Liver (tissue), 3 donors: Measurements from ENCODE around the gene CCDC138.

Experiments used
- CTCF ChIP-seq: fragments of 150-350 bp; IDR thresholded peaks from 2 replicates; pipeline ENCODE4 v1.5.1; 2017; ENCODE audit warnings: improper control_type of control experiment, low read depth, low read length; ENCODE audit not compliant: missing input control
- JUND ChIP-seq, 2 donors: IDR thresholded peaks; 2 replicates each; pipeline ENCODE4 v1.6.1; 2016; ENCODE audit warnings: antibody characterized with exemption in 2 of 2
- MAX ChIP-seq: IDR thresholded peaks from 2 replicates; pipeline ENCODE4 v1.6.1; 2016; ENCODE audit warnings: antibody characterized with exemption
- donor health status: healthy.
- donor health status: healthy.

GRCh38 chr2:108787216-108787541, 608 bp downstream of the CCDC138 start:
- TF ChIP-seq MAX (no peak), CTCF (no peak), JUND (IDR thresholded peaks at IDR 0.05) (no peak)
